ENCODE results near the gene STRN4. TPM values are rescaled to one million over a fixed set of nuclear protein-coding genes. Genes with fewer than 3 reads are reported as not detected.
A peak's percentile ranks its signal among the peaks of the same experiment; 100 is the strongest.

The STRN4 gene
- total RNA-seq, 4 donors from 2014 or later = 60.1 to 86.4 (median 69.7) TPM

DNA sequence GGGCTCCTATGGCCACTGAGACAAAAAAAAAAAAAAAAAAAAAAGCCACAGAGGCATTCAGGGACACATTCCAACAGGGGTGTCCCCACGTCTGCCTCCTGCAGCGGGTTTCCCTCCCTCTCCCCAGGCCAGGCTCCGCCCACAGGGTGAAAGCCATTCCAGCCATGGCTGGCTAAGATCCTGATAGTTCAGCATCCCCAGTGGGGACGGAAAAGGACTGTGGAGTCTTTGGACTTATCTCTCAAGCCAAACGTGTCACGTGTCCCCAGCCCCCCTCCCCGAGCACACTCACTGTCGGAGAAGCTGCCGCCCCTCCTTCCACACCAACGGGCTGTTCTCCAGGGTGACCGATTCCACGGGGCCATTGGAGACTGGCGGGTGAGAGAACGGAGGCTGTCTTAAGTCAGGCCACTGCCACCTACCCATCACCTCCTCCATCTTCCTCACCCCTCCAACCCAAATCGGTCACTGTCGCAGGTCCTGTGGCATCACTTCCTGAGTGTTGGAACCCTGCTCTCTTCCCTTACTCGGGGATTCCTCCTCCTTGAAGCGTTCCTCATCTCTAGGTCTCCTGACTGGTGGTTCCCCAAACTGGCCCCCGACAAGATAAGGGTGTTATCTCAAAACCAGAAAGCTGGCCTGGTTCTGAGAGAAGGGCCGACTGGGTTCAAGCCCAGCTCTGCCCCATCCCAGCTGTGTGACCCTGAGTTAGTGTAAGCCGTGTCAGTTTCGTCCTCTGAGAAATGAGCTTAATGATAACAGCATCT lies 9.5 kb downstream of the STRN4 start:
- H3K4me3 ChIP-seq = no peak overlapping the region
- no peak for DNase-seq
- H3K27me3 ChIP-seq = no peaks in the 10 kb centered on the region
- no peak for TF ChIP-seq POLR2A (IDR thresholded peaks at IDR 0.05)
- no peak for TF ChIP-seq CTCF (IDR thresholded peaks at IDR 0.05)
- intact Hi-C loops (cut with DNase I) = no loop called here
- no peaks in the 10 kb centered on the region for H3K9me3 ChIP-seq
- 54 to 57% methylated on average over 15 to 17 of the region's 22 CpGs for WGBS, 2 donors
- peak overlapping the region in 3 of 4 donors; percentile 35 to 75 (median 65) for H3K27ac ChIP-seq
- H3K36me3 ChIP-seq = peaks cover 25 to 97% (median 34%) of the 10 kb centered on the region in 3 donors
- peaks cover 20 to 77% (median 36%) of the 10 kb centered on the region in 3 donors for H3K4me1 ChIP-seq

DNA sequence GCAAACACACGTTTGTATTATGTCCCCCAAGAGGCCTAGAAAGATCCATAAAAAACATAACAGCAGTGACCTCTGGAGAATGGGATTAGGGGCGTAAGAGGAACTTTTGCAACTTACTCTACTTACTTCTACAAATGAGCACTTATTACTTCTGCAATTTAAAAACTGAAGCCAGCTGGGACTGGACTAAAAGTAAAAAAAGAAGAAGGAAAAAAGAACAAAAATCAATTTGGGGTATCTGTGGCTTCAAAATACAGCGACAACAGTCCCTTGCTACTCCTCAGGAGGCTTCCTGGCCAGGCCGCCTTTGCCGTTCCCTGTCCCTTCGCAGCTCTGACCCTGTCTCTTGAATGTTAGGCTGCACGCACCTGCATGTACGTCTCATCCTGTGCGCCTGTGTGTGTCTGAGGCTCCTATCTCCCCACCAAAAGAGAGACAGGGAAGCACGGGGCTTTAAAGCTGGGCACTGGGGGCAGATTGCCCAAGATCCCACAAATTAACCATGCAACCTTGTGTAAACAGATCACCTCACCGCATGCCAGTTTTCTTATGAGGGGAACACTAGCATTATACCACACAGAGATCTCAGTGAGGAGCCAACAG lies 12.5 kb downstream of the STRN4 start:
- TF ChIP-seq POLR2A (IDR thresholded peaks at IDR 0.05) (no peak), CTCF (IDR thresholded peaks at IDR 0.05) (no peak)
- peaks cover 32 to 77% (median 33%) of the 10 kb centered on the region in 3 donors for H3K4me1 ChIP-seq
- no peaks in the 10 kb centered on the region for H3K9me3 ChIP-seq
- no peak overlapping the region for H3K4me3 ChIP-seq
- WGBS, 2 donors = 73 to 84% methylated on average over 11 of the region's 11 CpGs
- H3K36me3 ChIP-seq = peaks cover 35 to 100% (median 51%) of the 10 kb centered on the region in 3 donors
- no peak for DNase-seq
- intact Hi-C loops (cut with DNase I) = no loop called here
- no peaks in the 10 kb centered on the region for H3K27me3 ChIP-seq
- H3K27ac ChIP-seq = peak overlapping the region in 2 of 4 donors; percentile 50 to 69

DNA sequence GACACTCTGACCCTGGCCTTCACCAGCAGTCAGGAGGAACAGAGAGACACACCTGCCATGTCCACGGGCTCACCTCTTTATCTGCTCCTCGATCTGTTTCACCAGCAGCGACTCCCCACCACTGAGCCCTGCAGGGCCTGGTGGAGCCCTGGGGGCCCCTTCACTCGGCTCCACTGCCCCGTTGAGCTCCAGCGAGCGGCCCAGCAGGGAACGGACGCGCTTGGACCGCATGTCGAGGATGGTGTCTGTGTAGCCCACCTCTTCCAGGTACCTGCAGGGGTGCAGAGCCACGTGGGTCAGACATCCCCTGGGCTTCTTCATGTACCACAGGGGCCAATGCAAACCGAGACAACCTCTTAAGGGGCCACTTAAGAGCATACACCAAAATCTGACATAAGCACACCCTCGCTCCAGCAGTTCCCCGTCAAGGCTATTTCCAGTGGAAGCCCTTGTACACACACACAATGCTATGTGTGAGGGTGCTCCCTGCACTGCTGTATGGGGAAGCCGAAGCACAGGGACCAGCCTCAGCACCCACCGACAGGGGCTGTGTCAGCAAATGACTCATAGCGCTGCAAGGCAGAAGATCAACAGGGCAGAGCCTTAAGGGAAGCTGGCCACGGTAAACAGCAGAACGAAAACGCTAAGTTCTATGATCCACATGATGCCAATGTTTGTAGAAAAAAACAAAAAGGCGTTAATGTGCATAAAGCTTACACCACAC lies 13.1 kb downstream of the STRN4 start:
- Histone ChIP-seq H3K36me3 (peaks cover 39 to 100% (median 54%) of the 10 kb centered on the region in 3 donors), H3K27ac (peak overlapping the region; percentile 50 to 69 (median 62)), H3K9me3 (no peaks in the 10 kb centered on the region), H3K27me3 (no peaks in the 10 kb centered on the region), H3K4me1 (peaks cover 32 to 78% (median 36%) of the 10 kb centered on the region in 3 donors), H3K4me3 (no peak overlapping the region)
- no peak for TF ChIP-seq CTCF (IDR thresholded peaks at IDR 0.05)
- no peak for TF ChIP-seq POLR2A (IDR thresholded peaks at IDR 0.05)
- 63 to 65% methylated on average over 6 to 16 of the region's 23 CpGs for WGBS, 2 donors
- DNase-seq = no peak
- intact Hi-C loops (cut with DNase I) = no loop called here

DNA sequence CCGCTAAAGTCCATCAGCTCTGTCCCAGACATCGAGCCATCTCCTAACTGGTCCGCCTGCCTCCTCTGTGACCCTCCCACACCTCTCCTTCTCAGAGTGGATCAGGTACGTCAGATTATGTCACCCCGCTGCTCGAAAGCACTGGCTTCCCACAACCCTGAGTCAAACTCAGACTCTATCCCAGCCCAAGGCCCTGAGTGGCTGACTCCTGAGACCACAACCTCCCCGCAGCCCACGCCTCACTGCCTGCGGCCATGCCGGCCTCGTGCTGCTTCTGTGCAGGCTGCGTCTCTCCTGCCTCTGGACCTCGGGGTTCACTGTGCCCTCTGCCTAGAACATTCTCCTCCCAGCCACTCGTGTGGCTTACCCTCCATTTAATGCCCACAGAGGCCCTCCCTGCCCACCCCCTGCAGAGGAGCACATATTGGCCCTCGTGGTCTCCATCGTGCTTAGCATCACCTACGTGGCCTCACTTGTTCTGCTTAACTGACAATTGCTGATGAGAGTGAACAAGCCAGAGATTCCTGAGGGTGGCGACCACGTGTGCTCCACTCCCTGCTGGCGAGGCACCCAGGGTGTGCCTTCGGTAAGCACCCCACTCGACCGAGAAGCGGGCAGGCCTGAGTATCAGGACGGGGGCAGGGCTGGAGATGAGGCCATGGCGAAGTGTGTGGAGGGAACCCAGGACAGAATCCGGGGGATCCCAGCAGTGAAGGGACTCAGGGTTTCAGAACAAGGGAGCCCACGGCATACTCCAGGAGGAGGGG lies 13.9 kb downstream of the STRN4 start:
- TF ChIP-seq POLR2A (IDR thresholded peaks at IDR 0.05) (no peak), CTCF (IDR thresholded peaks at IDR 0.05) (no peak)
- H3K27me3 ChIP-seq = no peaks in the 10 kb centered on the region
- intact Hi-C loops (cut with DNase I) = no loop called here
- no peaks in the 10 kb centered on the region for H3K9me3 ChIP-seq
- no peak for DNase-seq
- peaks cover 41 to 100% (median 56%) of the 10 kb centered on the region in 3 donors for H3K36me3 ChIP-seq
- peaks cover 29 to 78% (median 36%) of the 10 kb centered on the region in 3 donors for H3K4me1 ChIP-seq
- H3K4me3 ChIP-seq = no peak overlapping the region
- WGBS, 2 donors = 80 to 88% methylated on average over 15 to 24 of the region's 28 CpGs
- peak overlapping the region; percentile 50 to 69 (median 62) for H3K27ac ChIP-seq

All from esophagus squamous epithelium (tissue), 5 donors.